Measurements from ENCODE around the gene GNAL. TPM values are rescaled to one million over a fixed set of nuclear protein-coding genes. Genes with fewer than 3 reads are reported as not detected.
A peak's percentile ranks its signal among the peaks of the same experiment; 100 is the strongest.

Gene GNAL
- total and polyA plus RNA-seq, 2 experiments from 2014 or later: 7.5 to 21.6 TPM

GRCh38 chr18:11823545-11823944 is 134.5 kb downstream of the GNAL start (continued):
- no peak for TF ChIP-seq ZNF462 (CRISPR knock-in tag; IDR thresholded peaks at IDR 0.05)
- TF ChIP-seq CTCF (conservative IDR thresholded peaks at IDR 0.05; ENCODE audit: low read depth in 2 of 2): no peak
- TF ChIP-seq ETS1 (IDR thresholded peaks at IDR 0.05): no peak
- TF ChIP-seq ZNF114 (CRISPR knock-in tag; IDR thresholded peaks at IDR 0.05): no peak
- TF ChIP-seq EZH2 (IDR thresholded peaks at IDR 0.05; ENCODE audit: low read depth, unreplicated experiment): no peak
- TF ChIP-seq ZNF331 (CRISPR knock-in tag; IDR thresholded peaks at IDR 0.05; ENCODE audit: low read depth): no peak

GRCh38 chr18:11826836-11827235 is 137.8 kb downstream of the GNAL start:
- H3K4me3 ChIP-seq: no peak overlapping the region
- H3K36me3 Mint-ChIP-seq (ENCODE audit: low read depth): no peaks in the 10 kb centered on the region
- H3K27me3 Mint-ChIP-seq (ENCODE audit: insufficient read depth, low read depth, poor library complexity): peaks cover 3% of the 10 kb centered on the region
- no peaks in the 10 kb centered on the region; the same call in 2 of the 3 replicates for H3K9me3 Mint-ChIP-seq
- H3K36me3 ChIP-seq (ENCODE audit: insufficient read depth): no peaks in the 10 kb centered on the region
- peaks cover 21% of the 10 kb centered on the region for H3K4me1 ChIP-seq (ENCODE audit: insufficient read depth)
- H3K4me1 Mint-ChIP-seq: peaks cover 36% of the 10 kb centered on the region
- H3K4me3 Mint-ChIP-seq: no peak overlapping the region
- no peaks in the 10 kb centered on the region for H3K79me2 ChIP-seq (replicated peaks; ENCODE audit: insufficient read depth)
- H3F3A ChIP-seq (replicated peaks; ENCODE audit: low read depth): no peaks in the 10 kb centered on the region; the same call in 1 of the 2 replicates
- H3K27me3 ChIP-seq (ENCODE audit: insufficient read depth): no peaks in the 10 kb centered on the region
- no peak overlapping the region for H3K27ac Mint-ChIP-seq
- H3K9me2 ChIP-seq (ENCODE audit: insufficient read depth): no peaks in the 10 kb centered on the region; the same call in 1 of the 2 replicates
- DNase-seq (ENCODE audit: low spot score) (peak; percentile 45), ATAC-seq (peak; percentile 51)
- H3K27ac ChIP-seq (ENCODE audit: low read depth): no peak overlapping the region
- no peak overlapping the region for H3K4me2 ChIP-seq
- H2AFZ ChIP-seq: no peak overlapping the region
- no peaks in the 10 kb centered on the region for H4K20me1 ChIP-seq (replicated peaks; ENCODE audit: insufficient read depth)
- no peak for TF ChIP-seq POLR2AphosphoS5 (IDR thresholded peaks at IDR 0.05; ENCODE audit: low read depth)
- no peak for TF ChIP-seq ZNF462 (CRISPR knock-in tag; IDR thresholded peaks at IDR 0.05)

Measured in GM23338 (cell line).